ENCODE data around the gene TSC22D4. TPM values are rescaled to one million over a fixed set of nuclear protein-coding genes. Genes with fewer than 3 reads are reported as not detected.

Gene TSC22D4
- total RNA-seq, 4 donors from 2014 or later = 17.6 to 40.3 (median 19.5) TPM

GRCh38 chr7:100489824-100490223 is 10.8 kb upstream of the TSC22D4 start:
- intact Hi-C loops (cut with DNase I; ENCODE audit: low total_unique reads) = no loop called here
- TF ChIP-seq POLR2A (IDR thresholded peaks at IDR 0.05) (no peak), CTCF (IDR thresholded peaks at IDR 0.05) (no peak)
- DNase-seq = peak; percentile 60 to 80

GRCh38 chr7:100489121-100489520 is 10.1 kb upstream of the TSC22D4 start:
- no peak for DNase-seq
- no peak overlapping the region for H3K4me3 ChIP-seq
- no peaks in the 10 kb centered on the region for H3K9me3 ChIP-seq
- no peaks in the 10 kb centered on the region for H3K27me3 ChIP-seq
- no peaks in the 10 kb centered on the region for H3K36me3 ChIP-seq
- TF ChIP-seq POLR2A (IDR thresholded peaks at IDR 0.05) (no peak), CTCF (IDR thresholded peaks at IDR 0.05) (no peak)
- no peak overlapping the region for H3K27ac ChIP-seq
- no peaks in the 10 kb centered on the region for H3K4me1 ChIP-seq
- intact Hi-C loops (cut with DNase I; ENCODE audit: low total_unique reads) = no loop called here

More at GRCh38 chr7:100489824-100490223, 10.8 kb upstream of the TSC22D4 start:
- no peak overlapping the region for H3K4me3 ChIP-seq
- no peak overlapping the region for H3K27ac ChIP-seq
- no peaks in the 10 kb centered on the region for H3K4me1 ChIP-seq
- no peaks in the 10 kb centered on the region for H3K36me3 ChIP-seq
- no peaks in the 10 kb centered on the region for H3K27me3 ChIP-seq
- H3K9me3 ChIP-seq = no peaks in the 10 kb centered on the region

GRCh38 chr7:100488333-100489095 is 9.5 kb upstream of the TSC22D4 start:
- H3K36me3 ChIP-seq = no peaks in the 10 kb centered on the region
- H3K4me1 ChIP-seq = no peaks in the 10 kb centered on the region
- H3K27ac ChIP-seq = no peak overlapping the region
- H3K4me3 ChIP-seq = no peak overlapping the region
- H3K27me3 ChIP-seq = no peaks in the 10 kb centered on the region
- TF ChIP-seq POLR2A (IDR thresholded peaks at IDR 0.05) = no peak
- no peak for TF ChIP-seq CTCF (IDR thresholded peaks at IDR 0.05)
- intact Hi-C loops (cut with DNase I; ENCODE audit: low total_unique reads) = no loop called here
- H3K9me3 ChIP-seq = no peaks in the 10 kb centered on the region
- DNase-seq = no peak

- TF ChIP-seq CTCF (IDR thresholded peaks at IDR 0.05) (no peak), POLR2A (IDR thresholded peaks at IDR 0.05) (no peak)
- peaks cover 0 to 6% of the 10 kb centered on the region in 2 donors for H3K4me1 ChIP-seq
- intact Hi-C loops (cut with DNase I; ENCODE audit: low total_unique reads) = no loop called here
- H3K36me3 ChIP-seq = no peaks in the 10 kb centered on the region
- no peak overlapping the region for H3K27ac ChIP-seq
- no peaks in the 10 kb centered on the region for H3K9me3 ChIP-seq
- no peak overlapping the region for H3K4me3 ChIP-seq
- H3K27me3 ChIP-seq = no peaks in the 10 kb centered on the region
- DNase-seq = no peak
These were observed 7.9 kb upstream of the TSC22D4 start for GRCh38 chr7:100486753-100487446.

- Histone ChIP-seq H3K36me3 (no peaks in the 10 kb centered on the region), H3K4me1 (peaks cover 0 to 6% of the 10 kb centered on the region in 2 donors), H3K4me3 (no peak overlapping the region), H3K27me3 (no peaks in the 10 kb centered on the region), H3K9me3 (no peaks in the 10 kb centered on the region), H3K27ac (peak overlapping the region in 1 of 2 donors; percentile 81)
- DNase-seq = no peak
- intact Hi-C loops (cut with DNase I; ENCODE audit: low total_unique reads) = no loop called here
- TF ChIP-seq CTCF (IDR thresholded peaks at IDR 0.05) (no peak), POLR2A (IDR thresholded peaks at IDR 0.05) (no peak)
These were observed 7.2 kb upstream of the TSC22D4 start for GRCh38 chr7:100486111-100486636.

Measured in uterus (tissue), 4 donors.